AG04449 (cell line): ENCODE measurements around the gene REV1.
"Not testable (repeated sequence)": the region's sequence is repeated elsewhere in the genome, so short reads cannot be mapped to it uniquely, and the experiment has no call there.

ENCODE experiments used
- CTCF ChIA-PET: fragments of 350-600 bp; formaldehyde crosslinking; extraction: SDS; loops from one replicate; lab custom pipeline; 2021; ENCODE audit warnings: antibody characterized with exemption; lab: Yijun Ruan, JAX
- POLR2A ChIA-PET: fragments of 400-600, 350-600 bp; formaldehyde crosslinking; extraction: SDS; loops from one replicate; lab custom pipeline; 2020; ENCODE audit warnings: antibody characterized with exemption, inconsistent platforms; lab: Yijun Ruan, JAX
- DNase-seq: peaks from one replicate; pipeline ENCODE4 v3.0.0-alpha.2; 2010; ENCODE audit warnings: low read depth, low spot score
- H3K4me3 ChIP-seq: 2 replicates; pipeline ENCODE4 v1.5.1; 2011; ENCODE audit warnings: low read depth, mild to moderate bottlenecking, control low read depth, low read length
- CTCF ChIP-seq: IDR thresholded peaks from one replicate; pipeline ENCODE4 v1.5.1; 2011; ENCODE audit warnings: mild to moderate bottlenecking, moderate library complexity, low read length, control low read depth, inconsistent platforms; ENCODE audit not compliant: insufficient read depth; ENCODE audit errors: missing control alignments

Gene REV1

DNA sequence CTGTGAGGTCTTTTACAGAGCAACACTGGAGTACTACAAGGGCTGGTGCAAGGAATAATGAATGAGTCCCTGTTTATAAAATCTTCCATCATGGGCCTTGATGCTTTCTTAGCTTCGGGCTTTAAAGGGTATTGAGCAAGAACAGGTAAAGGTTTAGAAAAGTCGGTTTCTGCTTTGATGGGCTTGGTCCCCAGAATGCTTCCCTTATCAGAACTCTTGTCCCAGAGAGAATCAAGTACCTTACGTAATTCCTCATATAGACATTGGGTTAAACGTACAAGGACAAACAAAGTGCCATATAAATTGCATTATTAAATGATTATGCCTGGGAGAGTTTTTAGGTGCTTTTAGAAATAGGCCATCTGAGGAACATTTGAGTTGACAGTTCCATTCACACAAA lies 24.5 kb upstream of the REV1 start:
- TF ChIP-seq CTCF = no peak
- no peak for DNase-seq
- ChIA-PET POLR2A (no interaction called here), CTCF (no interaction called here)
- no peak overlapping the region for H3K4me3 ChIP-seq

DNA sequence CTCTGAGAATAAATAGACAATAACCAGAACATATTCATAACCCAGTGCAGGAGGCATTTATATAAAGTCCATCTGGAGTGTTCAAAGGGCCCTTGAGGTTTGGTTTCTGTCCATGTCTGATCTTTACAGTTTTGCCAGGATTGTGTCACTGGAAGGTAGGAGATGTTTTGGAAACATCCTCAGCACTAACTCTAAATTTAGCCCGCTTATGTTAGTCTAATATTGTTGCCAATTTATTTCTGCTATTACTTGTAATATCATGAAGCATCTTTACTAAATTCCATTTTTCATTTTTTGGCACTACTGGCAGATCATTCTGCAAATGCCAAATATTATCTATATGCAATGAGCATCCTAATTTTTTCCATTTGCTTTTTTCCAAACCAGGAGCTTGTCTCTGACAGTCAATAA lies 22.4 kb upstream of the REV1 start:
- H3K4me3 ChIP-seq = no peak overlapping the region
- DNase-seq = no peak
- ChIA-PET POLR2A (no interaction called here), CTCF (no interaction called here)
- TF ChIP-seq CTCF = no peak

- TF ChIP-seq CTCF = no peak
- no peak for DNase-seq
- ChIA-PET POLR2A (no interaction called here), CTCF (no interaction called here)
- H3K4me3 ChIP-seq = no peak overlapping the region
These were observed 19.6 kb upstream of the REV1 start for GRCh38 chr2:99509387-99509786.

DNA sequence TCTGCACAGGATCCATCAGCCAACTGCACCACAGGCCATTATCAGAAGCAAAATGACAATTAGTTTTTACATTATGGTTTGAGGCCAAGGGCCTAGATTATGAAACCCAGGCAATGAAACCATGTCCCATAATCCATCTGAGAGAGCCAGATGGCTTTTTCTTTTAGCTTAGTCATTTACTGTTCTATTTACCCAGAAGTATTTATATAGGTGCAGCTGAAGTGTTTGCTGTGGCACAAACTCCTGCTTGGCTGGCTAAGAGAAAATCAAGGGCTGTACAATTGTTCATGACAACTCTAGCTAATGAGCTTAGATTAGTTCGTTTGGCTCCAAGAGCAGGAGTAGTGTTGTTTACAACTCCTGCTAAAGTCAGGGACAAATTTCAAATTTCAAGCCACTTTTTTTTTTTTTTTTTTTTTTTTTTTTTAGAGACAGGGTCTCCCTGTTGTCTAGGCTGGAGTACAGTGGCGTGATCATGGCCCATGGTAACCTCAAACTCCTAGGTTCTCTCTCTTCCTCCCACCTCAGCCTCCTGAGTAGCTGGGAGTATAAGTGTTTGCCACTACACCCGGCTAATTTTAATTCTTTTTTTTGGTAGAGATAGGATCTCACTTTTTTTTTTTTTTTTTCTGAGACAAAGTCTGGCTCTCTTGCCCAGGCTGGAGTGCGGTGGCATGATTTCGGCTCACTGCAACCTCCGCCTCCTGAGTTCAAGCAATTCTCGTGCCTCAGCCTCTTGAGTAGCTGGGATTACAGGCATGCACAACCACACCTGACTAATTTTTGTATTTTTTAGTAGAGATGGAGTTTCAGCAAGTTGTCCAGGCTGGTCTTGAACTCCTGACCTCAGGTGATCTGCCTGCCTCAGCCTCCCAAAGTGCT lies 18.4 kb upstream of the REV1 start:
- DNase-seq = no peak
- TF ChIP-seq CTCF = no peak
- no peak overlapping the region for H3K4me3 ChIP-seq
- ChIA-PET POLR2A (no interaction called here), CTCF (no interaction called here)

- ChIA-PET CTCF (no interaction called here), POLR2A (no interaction called here)
- H3K4me3 ChIP-seq = no peak overlapping the region
- no peak for TF ChIP-seq CTCF
- no peak for DNase-seq
These were observed 15.2 kb upstream of the REV1 start for GRCh38 chr2:99504844-99505584.

- CTCF ChIA-PET = interaction anchor here (0.9 kb wide), 1 partner anchor 9 kb away, joined by 3 read pairs; no protein-coding TSS in a partner anchor
- POLR2A ChIA-PET = not testable (repeated sequence)
These were observed 14.0 kb upstream of the REV1 start for GRCh38 chr2:99503662-99504416.

More at GRCh38 chr2:99503662-99504416, 14.0 kb upstream of the REV1 start:
- H3K4me3 ChIP-seq, DNase-seq: not testable (repeated sequence)
